OCI-M2 (cell line): ENCODE measurements around the gene HDAC4.
"Not testable (repeated sequence)": the region's sequence is repeated elsewhere in the genome, so short reads cannot be mapped to it uniquely, and the experiment has no call there.

Experiments used
- DNase-seq: peaks from one replicate; lab custom pipeline; 2025; ENCODE audit not compliant: unreplicated experiment; lab: John Stamatoyannopoulos, UW

The HDAC4 gene

GRCh38 chr2:239040152-239040761 is 360.6 kb downstream of the HDAC4 start:
- no peak for DNase-seq

- DNase-seq, result no peak
These were observed 361.4 kb downstream of the HDAC4 start for GRCh38 chr2:239039479-239039861.

- DNase-seq, result no peak
These were observed 361.9 kb downstream of the HDAC4 start for GRCh38 chr2:239038773-239039478.

GRCh38 chr2:239038284-239038683 is 362.5 kb downstream of the HDAC4 start:
- not testable (repeated sequence) for DNase-seq

- no peak for DNase-seq
These were observed 363.3 kb downstream of the HDAC4 start for GRCh38 chr2:239037559-239037910.

- DNase-seq, result no peak
These were observed 363.8 kb downstream of the HDAC4 start for GRCh38 chr2:239036819-239037558.

- DNase-seq, result no peak
These were observed 364.7 kb downstream of the HDAC4 start for GRCh38 chr2:239035997-239036731.

- DNase-seq, result no peak
These were observed 365.4 kb downstream of the HDAC4 start for GRCh38 chr2:239035361-239035814.

- DNase-seq, result no peak
These were observed 366.1 kb downstream of the HDAC4 start for GRCh38 chr2:239034561-239035341.

GRCh38 chr2:239033801-239034560 is 366.8 kb downstream of the HDAC4 start:
- DNase-seq, result no peak

GRCh38 chr2:239029958-239030357 is 370.9 kb downstream of the HDAC4 start:
- no peak for DNase-seq

- DNase-seq, result no peak
These were observed 372.6 kb downstream of the HDAC4 start for GRCh38 chr2:239028253-239028619.

- DNase-seq, result no peak
These were observed 373.2 kb downstream of the HDAC4 start for GRCh38 chr2:239027391-239028252.

GRCh38 chr2:239026711-239027361 is 374.0 kb downstream of the HDAC4 start:
- DNase-seq, result no peak

GRCh38 chr2:239025951-239026461 is 374.8 kb downstream of the HDAC4 start:
- no peak for DNase-seq

- no peak for DNase-seq
These were observed 375.6 kb downstream of the HDAC4 start for GRCh38 chr2:239025096-239025801.

GRCh38 chr2:239024226-239024625 is 376.6 kb downstream of the HDAC4 start:
- DNase-seq, result no peak
